Measurements from ENCODE around the gene ARHGEF28.

DNA sequence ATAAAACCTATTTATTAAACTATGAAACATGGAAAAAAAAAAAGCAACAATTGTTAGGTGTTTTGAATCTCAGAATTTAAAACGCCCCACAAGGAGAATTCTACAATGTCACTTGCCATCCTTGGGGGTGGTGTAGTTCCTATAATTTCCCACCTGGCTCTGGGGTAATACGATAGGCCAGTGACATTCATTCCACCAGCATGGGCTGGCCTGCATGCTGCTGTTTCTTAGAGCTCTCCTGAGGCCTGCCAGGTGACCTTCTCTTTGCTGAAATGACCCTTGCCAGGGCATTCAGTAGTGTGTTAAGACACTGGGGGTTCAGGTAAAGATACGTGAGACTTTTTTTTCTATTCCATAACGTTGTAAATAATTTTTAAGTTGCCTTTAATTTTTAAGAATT lies 10.0 kb upstream of the ARHGEF28 start:
- TF ChIP-seq, protein P1, sequence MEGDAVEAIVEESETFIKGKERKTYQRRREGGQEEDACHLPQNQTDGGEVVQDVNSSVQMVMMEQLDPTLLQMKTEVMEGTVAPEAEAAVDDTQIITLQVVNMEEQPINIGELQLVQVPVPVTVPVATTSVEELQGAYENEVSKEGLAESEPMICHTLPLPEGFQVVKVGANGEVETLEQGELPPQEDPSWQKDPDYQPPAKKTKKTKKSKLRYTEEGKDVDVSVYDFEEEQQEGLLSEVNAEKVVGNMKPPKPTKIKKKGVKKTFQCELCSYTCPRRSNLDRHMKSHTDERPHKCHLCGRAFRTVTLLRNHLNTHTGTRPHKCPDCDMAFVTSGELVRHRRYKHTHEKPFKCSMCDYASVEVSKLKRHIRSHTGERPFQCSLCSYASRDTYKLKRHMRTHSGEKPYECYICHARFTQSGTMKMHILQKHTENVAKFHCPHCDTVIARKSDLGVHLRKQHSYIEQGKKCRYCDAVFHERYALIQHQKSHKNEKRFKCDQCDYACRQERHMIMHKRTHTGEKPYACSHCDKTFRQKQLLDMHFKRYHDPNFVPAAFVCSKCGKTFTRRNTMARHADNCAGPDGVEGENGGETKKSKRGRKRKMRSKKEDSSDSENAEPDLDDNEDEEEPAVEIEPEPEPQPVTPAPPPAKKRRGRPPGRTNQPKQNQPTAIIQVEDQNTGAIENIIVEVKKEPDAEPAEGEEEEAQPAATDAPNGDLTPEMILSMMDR (IDR thresholded peaks at IDR 0.05): no peak
- TF ChIP-seq POLR2A (IDR thresholded peaks at IDR 0.05): no peak

Data from right lobe of liver (tissue), 4 donors.